NCI-H187 (cell line): Measurements from ENCODE around the gene VAT1.
A peak's percentile ranks its signal among the peaks of the same experiment; 100 is the strongest.
"Not testable (repeated sequence)": the region's sequence is repeated elsewhere in the genome, so short reads cannot be mapped to it uniquely, and the experiment has no call there.

Experiments used
- DNase-seq, 2 experiments: peaks; one replicate each; lab custom pipeline; 2025; lab: John Stamatoyannopoulos, UW

Gene VAT1

GRCh38 chr17:43021741-43022512 lies at the start of gene VAT1:
TSS of gene VAT1 (minus strand) at chr17:43022385. CDS start at chr17:43022322, 63 bp downstream.
- peak; percentile 43 to 73 for DNase-seq

- no peak for DNase-seq
These were observed 48.7 kb upstream of the VAT1 start for GRCh38 chr17:43070872-43071271.

GRCh38 chr17:43070257-43070656 lies 48.1 kb upstream of the VAT1 start:
- no peak for DNase-seq

- DNase-seq = no peak
These were observed 47.2 kb upstream of the VAT1 start for GRCh38 chr17:43069368-43069898.

GRCh38 chr17:43068570-43069367 lies 46.6 kb upstream of the VAT1 start:
- no peak for DNase-seq

- DNase-seq = no peak
These were observed 40.9 kb upstream of the VAT1 start for GRCh38 chr17:43062984-43063638.

- DNase-seq = no peak
These were observed 33.9 kb upstream of the VAT1 start for GRCh38 chr17:43056051-43056450.

- DNase-seq = not testable (repeated sequence)
These were observed 30.8 kb upstream of the VAT1 start for GRCh38 chr17:43053008-43053407.

GRCh38 chr17:43051969-43052368 lies 29.8 kb upstream of the VAT1 start:
- DNase-seq = no peak

GRCh38 chr17:43044024-43044423 lies 21.8 kb upstream of the VAT1 start:
- DNase-seq = no peak

- DNase-seq = no peak
These were observed 21.1 kb upstream of the VAT1 start for GRCh38 chr17:43043307-43043706.

- DNase-seq = no peak
These were observed 19.9 kb upstream of the VAT1 start for GRCh38 chr17:43042025-43042628.

GRCh38 chr17:43040655-43041054 lies 18.5 kb upstream of the VAT1 start:
- no peak for DNase-seq

GRCh38 chr17:43039646-43040045 lies 17.5 kb upstream of the VAT1 start:
- no peak for DNase-seq

GRCh38 chr17:43034894-43035293 lies 12.7 kb upstream of the VAT1 start:
- no peak for DNase-seq

- DNase-seq = peak in 1 of 2 experiments; percentile 31
These were observed 12.0 kb upstream of the VAT1 start for GRCh38 chr17:43033948-43034881.

GRCh38 chr17:43031666-43032065 lies 9.5 kb upstream of the VAT1 start:
- DNase-seq = no peak

- no peak for DNase-seq
These were observed 8.1 kb upstream of the VAT1 start for GRCh38 chr17:43030137-43030767.

GRCh38 chr17:43028221-43028861 lies 6.2 kb upstream of the VAT1 start:
- no peak for DNase-seq
